Activated CD4-positive, alpha-beta T cell treated with anti-CD3 and anti-CD28 coated beads, Interleukin-10, Interleukin-2, amounts not matched to agents 100 ng/mL and 50 ng/mL, durations not matched to agents 16 hours and 8 hours (primary cell): ENCODE results near the gene CLEC11A.

Source experiments
- DNase-seq: peaks from one replicate; pipeline ENCODE4 v3.0.0-alpha.2; 2020

CLEC11A gene

DNA sequence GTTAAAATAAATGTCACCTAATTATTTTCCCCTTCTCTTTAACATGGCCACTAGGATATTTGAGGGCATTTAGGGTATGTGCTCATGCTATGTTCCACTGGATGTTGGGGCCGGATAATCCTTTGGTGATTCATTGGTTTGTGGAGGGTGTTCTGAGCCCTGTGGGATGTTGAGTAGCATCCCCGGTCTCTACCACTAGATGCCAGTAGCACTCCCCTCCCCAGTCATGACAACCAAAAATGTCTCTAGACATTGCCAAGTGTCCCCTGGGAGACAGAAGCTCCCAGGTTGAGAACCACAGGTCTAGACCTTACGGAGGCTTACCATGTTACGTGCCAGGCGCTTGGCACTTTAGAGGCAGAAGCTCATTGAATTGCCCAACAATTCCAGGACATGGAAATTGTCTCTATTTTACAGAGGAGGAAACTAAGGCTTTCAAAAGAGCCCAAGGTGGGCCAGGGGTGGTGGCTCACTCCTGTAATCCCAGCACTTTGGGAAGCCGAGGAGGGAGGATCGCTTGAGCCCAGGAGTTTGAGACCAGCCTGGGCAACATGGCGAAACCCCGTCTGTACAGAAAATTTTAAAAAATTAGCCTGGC, 17.6 kb upstream of the CLEC11A start:
- peak; percentile 61 for DNase-seq

DNA sequence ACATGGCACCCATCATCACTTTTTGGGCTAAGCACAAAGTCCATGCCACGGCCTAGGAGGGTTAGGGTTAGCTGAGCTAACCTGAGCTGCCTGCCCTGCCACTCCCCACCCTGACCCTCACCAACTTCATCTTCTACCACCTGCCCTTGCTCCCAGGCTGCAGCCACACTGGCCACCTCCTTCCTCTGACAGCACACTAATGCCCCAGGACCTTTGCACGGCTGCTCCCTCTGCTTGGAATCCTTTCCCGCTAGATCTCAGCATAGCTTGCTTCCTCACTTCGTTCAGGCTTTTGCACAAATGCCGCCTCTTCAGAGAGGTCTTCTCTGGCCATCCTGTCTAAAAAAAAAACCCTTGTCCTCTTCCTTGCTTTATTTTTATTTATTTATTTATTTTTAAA, 16.8 kb upstream of the CLEC11A start:
- DNase-seq, result no peak

DNA sequence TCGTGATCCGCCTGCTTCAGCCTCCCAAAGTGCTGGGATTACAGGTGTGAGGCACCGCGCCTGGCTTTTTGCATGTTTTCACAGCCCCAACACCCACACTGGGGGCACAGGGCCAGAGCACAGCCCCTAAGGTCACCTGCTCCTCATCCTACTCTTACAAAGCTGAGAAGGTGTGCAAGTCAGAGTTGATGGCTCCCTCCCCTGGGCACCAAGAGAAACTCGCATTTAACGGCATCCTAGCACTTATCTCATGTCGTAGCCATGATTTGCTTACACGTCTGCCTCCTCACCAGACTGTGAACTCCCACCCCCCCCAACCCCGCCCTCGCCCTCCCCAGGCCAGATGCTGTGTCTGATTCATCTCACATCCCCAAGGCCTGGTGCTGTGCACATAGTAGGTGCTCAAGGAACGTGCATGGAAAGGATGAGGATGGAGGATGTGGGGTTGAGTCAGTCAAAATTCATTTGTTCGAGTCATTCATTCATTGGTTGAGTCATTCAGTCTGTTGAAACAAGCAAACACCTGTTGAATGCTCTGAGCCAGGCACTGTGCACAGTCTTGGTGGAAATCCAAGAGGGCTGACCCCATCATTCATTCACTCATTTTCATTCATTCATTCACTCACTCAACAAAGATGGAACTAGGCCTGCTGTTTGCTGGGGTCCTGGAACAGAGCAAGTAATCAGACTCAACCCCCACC, 14.8 kb upstream of the CLEC11A start:
- DNase-seq, result no peak

DNA sequence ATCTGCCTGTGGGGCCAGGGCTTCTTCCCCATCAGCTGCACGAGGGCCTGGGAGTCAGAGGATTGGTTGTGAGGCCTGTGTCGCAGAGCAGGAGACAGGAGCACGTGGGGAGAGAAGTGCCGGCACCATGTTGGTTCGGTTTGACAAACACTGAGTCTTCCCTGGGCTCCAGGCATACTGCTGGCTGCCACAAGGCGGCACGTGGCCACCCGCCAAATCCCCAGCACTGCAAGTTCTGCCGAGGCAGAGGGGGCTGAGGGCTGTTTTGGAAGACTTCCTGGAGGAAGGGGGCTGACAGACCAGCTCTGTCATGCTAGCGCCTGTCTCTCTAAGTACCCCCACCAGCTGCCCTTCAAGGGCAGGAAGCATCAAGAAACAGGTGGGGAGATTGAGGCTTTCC, 13.1 kb upstream of the CLEC11A start:
- no peak for DNase-seq

DNA sequence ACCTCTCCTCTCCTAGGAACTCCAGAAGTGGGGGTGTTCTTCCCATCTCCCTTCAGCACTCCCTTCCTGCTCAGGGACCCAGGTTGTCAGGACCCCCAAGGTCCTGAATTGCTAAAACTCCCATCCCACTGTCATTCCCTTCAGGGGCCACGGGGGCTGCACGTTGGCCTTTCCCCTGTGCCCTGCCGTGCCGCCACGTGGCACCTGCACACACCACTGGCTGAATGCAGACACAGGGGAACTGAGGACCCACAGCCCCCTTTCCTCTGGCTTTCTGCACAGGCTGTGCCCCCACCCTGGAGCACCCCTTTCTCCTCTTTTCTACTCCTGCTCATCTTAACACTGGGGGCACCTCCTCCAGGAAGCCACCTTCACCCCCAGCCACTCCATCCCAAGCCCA, 12.6 kb upstream of the CLEC11A start:
- no peak for DNase-seq

DNA sequence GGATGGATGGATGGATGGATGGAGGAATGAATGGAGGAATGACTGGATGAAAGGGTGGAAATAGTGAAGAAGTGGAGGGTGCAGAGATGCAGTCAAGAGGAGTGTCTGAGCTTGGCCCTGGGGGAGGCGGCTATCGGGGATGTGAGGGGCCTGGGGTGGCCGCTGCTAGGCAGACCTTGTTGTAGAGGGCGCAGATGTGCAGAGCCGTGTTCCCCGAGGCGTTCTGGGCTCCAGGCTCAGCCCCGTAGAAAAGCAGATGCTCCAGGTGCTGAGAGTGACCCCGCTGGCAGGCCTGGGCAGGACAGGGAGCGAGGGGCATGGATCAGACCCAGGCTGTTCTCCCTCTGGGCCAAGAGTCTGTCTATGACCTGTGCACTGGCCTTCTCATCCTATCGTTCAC, 12.0 kb upstream of the CLEC11A start:
- no peak for DNase-seq

DNA sequence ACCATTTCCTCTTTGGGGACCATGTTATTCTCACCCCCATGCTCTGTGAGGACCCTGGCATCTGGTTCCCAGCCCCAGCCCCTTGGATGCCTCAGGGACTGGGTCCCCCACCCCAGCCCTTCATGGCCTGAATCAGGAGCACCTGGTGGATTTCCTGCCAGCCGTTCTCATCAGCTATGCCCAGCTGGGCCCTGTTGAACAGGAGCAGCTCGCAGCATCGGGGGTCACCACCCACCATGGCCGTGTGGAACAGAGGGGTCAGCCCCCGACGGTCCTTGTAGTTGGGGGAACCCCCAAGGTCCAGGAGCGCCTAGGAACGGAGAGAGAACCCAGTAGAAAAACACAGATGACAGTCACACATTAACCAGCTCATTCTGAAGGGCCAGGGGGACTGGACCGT, 11.4 kb upstream of the CLEC11A start:
- no peak for DNase-seq

DNA sequence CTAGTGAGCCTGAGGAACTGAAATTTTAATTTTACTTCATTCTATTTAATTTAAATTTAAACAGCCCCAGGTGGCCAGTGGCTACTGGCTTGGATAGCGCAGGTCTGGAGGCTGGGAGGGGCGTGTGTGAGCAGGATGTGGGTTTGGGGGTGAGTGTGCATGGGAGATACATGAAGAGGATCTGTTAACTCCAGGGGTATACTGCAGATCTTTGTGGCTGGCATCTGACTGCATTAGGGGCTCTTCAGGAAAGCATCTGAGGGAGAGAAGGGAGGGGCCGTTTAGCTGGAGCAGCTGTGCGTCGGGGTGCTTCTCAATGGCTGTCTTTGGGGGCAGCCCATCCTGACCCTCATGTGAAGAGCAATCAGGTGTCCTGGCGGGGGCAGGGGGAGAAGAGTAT, 10.3 kb upstream of the CLEC11A start:
- no peak for DNase-seq

DNA sequence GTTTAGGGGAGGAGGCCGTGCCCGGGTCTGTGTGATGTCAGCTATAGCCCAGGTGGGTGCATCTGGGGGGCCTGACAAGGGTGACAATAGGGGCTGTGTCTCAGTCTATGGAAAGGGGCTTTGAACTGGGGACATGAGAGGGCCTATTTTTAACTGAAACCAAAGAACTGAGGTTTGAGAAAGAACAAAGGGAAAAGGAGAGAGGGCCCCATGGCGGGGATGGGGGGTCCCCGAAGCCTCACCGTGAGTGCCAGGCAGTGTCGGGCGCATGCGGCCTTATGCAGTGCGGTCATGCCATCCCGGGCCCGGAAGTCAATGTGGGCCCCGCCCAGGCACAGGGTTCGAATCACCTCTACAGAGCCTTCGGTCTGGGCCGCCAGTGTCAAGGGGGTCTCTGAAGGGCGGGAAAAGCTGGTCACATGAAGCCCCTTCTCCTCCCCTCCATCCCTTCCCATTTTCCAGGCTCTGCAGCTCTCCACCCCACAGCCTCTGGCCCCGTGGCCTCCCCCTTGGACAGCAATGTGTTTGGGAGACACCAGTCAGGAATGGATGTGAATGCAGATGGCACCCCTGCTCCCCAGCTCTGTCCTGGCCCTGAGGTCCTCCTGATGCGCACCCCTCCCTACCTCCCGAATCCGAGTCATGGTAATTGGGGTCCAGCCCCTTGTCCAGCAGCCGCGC, 9.5 kb upstream of the CLEC11A start:
- no peak for DNase-seq

DNA sequence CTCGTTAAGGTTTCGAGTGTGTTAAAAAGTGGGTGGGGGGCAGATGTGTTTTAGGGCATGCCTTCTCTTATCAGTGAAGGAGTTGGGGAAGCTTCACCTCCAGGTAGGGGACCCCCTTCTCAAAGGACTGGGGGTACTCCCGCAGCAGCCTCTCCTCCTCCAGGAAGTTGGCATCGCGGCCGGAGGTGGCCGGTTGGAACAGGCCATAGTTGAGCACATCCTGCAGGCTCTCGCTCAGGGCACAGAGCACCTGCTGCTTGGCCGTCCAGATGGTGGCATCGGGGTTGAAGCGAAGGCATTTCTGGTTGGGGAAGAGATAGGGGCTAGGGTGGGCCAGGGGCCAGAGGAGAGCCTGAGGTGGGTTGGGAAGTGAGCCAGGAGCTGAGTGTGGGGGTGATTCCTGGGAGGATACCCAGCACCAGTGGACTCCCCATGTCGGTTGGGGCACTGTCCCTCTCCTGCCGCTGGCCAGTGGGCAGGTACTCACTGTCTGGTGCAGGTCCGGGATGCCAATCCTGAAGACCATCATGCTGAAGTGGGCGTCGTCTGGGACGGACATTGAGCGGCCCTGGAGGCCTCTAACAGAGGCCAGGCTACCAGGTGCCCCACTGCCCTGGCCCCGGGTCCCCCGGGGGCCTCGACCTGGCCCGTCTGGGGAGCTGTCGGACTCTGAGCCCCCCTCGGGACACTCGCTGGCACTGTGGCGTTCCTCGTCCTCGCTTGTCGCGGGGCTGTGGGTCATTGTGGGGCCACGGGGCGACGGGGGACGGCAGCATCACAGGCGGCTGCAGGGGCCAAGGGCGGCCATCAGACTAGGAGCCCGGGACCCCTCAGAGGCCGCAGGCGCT, 6.8 kb upstream of the CLEC11A start:
- DNase-seq, result no peak

DNA sequence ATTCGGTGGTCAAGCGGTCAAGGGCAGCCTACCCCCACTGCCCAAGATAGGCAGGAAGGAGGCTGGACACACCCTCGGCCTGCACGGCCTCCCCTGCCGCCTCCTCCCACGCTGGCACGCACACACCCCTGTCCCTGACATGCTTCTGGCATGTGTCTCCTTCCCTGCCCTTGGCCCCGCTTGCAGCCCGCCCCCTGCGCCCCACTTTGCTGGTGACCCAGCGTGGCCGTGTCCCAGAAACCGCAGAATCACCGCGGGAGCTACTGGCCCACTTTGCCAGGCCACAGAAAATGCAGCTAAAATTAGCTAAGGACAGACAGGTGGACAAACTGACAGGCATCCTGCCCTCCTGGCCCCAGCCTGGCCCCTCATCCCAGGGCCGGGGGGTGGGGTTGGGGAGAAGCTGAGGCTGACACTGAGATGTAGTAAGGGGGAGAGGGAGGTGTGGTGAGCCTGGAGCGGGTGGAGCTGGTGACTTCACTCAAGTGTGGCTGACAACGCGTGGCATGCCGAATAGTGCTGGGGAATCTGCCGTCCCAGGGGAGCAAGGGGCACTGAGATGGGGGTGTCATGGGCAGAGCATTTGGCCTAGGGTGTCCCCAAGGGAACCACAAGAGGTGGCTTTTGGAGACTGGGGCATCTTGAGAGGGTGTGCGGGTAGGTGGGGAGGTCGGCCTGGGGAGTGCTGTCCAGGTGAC, 6.0 kb upstream of the CLEC11A start:
- no peak for DNase-seq

DNA sequence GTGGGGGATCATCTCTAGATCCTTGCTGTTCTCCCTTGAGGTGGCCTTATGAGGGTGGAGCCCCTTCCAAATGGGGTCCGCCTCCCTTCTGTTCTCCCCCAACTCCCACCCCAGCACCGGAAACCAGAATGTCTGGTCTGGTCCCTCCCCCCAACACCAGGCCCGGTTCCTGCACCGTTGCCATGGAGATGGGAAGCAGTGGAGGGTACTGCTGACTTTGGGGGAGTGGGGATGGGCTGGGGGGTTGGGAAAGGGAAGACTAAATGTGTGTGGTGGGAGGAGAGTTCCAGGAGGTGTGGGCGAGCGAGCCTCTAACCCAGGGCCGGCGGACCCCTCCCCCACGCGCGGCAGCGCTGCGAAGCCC, 5.3 kb upstream of the CLEC11A start:
- DNase-seq, result no peak

DNA sequence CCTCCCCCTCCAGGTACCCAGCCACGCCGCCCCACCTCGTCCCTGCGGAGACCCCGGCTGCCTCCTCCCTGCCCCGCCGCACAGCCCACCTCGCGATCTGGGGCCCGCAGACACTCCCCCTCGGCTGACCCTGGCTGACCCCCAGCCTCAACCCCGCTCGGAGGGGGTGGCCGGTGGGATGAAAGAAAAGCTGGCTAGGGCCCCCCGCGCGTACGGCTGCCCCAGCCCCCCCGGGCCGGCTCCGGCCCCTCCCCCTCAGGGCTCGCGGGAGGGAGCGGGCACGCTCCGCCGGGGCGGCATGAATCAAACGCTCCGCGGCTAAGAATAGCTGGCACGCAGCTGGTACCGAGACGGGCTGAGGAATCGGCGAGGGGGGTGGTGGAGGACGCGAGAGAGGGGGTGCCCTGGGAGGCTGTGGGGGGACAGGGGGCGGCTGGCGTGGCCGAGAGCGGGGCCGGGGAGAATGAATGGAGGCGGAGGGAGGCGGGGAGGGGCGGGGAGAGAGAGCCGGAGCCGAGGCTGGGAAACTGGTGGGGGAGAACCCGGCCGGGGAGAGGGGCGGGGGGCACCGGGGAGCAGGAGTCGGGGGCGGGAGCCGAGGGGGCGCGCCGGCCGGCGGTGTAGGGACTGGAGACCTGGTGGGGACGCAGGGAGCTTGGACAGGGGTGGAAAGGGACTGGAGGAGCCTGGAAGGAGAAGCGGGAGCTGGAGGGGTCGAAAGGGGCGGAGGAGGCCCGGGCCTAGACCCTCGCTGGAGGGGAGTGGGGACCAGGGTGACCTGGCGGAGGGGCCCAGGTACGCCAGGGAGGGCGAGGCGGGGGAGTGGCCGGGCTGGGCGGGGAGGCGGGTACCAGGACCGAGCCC, 4.7 kb upstream of the CLEC11A start:
- DNase-seq, result no peak

DNA sequence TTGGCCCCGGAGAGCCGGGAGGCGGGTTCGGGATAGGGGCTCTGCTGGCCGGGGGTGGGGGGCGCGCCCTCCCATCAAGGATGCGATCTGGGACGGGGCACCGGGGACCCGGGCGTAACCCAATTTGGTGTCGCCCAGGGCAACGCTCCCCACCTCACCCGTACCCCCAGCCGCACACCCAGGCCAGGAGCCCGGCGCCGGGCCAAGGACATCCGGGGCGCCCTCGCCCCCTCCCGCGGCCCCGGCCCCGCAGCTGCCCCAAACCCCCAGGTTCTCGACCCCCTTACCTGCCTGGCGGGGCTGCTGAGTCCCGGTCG, 4.1 kb upstream of the CLEC11A start:
- no peak for DNase-seq

DNA sequence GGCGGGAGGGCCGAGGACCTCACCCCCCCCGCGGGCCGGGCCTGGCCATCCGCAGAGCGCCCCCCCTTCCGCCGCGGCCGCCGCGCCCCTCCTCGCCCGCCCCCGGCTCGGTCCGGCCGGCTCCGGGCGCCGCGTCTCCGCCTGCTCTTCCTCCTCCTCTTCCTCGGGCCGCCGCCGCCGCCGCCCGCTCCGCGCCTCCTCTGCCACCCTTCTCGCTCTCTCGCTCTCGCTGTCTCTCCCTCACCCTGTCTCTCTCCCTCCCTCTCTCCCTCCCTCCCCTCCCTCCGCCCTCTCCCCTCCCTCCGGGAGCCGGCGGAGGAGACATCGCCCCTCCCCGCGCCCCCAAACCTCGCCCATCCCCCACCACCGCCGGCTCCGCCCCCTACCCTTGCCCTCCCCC, 3.6 kb upstream of the CLEC11A start, which contains the start of gene SHANK1:
SHANK1 (minus strand) TSS at position 237 of the 400 bp plus-strand sequence. CDS start 2,883 bp downstream, outside the sequence.
- DNase-seq, result no peak

DNA sequence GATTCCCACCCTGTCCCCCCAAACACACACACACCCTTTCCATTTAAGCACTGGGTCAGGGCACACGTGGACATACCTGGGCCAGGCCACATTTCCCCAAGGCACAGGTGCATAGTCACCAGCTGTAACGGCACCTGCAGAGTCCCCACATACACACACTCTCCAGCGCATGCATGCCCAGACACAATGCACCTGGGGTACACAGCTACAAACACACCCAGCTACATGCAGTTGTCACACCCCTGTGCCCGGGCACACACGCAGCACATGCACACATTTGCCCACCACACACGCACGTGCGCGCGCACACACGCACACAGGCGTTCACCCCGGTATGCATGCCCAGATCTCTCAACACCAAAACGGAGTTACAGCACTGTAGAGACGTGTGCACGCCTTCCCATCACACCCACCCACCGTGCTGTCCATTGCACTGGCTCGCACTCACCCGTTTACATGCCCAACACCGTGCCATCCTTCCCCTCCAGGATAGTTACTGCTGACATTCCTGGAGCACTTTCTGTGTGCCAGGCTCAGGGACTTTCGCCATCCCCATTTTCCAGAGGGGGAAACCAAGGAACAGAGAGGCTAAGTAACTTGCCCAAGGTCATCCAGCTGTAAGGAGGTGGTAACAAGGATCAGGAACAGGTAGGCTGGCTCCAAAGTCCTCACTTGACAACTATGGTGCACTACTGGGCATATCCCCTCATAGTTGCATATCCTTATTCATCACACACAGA, 2.8 kb upstream of the CLEC11A start:
- no peak for DNase-seq

DNA sequence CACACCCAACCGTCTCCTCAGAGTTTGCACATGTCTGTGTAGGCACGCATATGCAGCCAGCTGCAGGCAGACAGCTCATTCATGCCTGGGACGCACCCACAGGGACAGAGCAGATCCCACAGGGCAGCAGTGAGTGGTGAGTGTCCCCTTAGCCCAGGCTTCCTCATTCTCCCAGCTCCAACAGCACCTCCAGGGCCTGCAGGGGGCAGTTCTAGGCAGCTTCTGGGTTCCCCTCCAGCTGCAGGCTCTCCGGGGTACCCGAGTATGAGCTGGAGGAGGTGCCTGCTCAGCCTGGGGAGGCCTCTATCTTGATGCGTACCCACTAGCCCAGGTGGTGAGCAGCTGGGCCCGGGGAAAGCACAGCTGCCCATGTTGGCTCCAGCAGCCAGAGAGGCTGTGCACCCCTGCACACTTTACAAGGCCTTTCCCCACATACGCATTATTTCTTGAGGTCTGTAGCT, 2.2 kb upstream of the CLEC11A start:
- DNase-seq, result no peak

DNA sequence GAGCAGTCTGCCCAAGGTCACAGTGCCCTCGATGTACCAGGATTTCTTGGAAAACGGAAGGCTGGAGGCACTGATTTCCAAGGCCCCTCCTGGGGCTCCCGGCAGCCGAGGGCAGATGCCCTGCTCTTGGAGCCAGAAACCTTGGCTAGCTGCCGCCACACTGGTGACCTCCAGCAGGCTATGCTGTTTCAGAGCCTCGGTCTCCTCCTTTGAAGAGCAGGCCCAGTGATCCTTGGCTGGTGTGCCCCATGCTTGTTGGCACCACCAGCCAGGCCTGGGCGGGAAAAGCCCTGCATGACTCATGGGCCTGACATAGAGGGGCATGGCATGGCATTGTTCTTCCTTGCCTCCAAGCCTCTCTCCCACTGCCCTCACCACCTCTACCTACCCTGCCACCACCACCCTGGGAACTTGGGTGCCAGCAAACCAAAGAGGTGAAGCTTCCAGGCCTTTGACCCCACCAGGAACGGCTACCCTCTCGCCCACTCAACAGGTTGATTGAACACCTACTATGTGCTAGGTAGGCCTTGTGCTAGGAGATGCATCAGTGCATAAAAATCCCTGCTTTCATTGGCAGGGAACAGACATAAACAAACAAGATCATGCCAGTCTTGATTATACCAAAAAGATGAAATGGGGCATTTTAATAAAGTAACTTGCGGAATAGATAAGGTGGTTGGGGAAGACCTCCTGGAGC, 1.6 kb upstream of the CLEC11A start:
- no peak for DNase-seq

DNA sequence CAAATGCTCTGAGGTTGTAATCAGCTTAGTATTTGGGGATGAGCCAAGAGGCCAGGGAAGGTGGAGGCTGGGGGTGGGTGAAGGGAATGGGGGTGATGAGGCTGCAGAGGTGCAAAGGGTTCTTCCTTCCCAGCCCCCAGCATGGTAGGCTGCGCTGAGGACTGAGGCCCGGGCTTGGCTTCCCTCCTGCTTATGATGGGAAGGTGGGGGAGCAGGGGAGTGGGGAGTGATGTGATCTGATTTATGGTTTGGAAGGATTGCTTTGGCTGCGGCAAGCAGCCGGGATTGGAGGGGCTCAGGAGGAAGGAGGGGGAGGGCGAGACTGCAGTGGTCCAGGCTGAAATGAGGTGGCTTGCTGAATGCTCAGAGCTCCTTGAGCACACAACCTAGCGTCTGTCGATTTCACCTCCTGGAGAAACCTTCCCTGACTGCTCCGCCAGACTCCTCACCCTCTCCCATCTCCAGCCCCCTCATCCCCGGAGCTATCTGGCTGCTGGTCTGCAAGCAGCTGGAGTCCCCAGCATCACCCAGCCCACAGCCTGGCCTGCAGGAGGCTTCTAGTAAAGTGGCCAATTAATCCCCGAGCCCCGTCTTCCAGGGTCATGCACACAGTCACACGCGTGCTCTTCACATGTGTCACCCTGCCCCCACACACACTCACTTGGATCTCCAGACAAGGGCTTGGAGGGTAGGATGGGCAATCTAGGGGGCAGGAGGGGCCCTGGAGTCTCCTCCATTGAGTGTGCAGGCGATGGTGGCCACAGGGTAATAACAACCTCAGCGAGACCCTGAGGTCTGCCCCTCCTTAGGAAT, 757 bp upstream of the CLEC11A start:
- no peak for DNase-seq
